ENCODE measurements around the gene TRPM1.
A peak's percentile ranks its signal among the peaks of the same experiment; 100 is the strongest.

The TRPM1 gene

GRCh38 chr15:31101262-31102038 is at the start of gene TRPM1:
TSS of gene TRPM1 (minus strand) at chr15:31101725. CDS start at chr15:31081355, 20,370 bp downstream.
- DNase-seq (ENCODE audit: low spot score), result no peak

- no peak for DNase-seq (ENCODE audit: low spot score)
Observed at GRCh38 chr15:31150732-31151231, 49.3 kb upstream of the TRPM1 start.

DNA sequence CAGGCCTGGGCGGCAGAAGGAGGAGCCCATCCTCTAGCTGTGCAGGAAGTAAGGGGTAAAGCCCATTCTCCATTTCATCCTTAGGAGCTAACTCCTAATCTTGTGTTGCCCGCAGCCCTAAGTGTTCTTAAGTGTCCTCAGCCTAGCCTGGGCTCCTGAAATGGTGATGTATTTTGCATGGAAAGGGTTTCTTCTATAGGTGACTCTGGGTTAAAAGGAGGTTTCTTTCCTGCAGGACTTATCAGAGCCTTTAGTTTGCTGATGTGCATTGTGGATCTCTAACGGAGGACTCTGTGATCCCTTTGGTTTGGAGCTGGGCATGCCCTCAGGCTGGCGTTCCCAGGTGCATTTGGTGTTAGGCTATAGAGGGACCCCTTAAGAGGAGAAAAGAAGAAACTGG is 48.5 kb upstream of the TRPM1 start:
- DNase-seq (ENCODE audit: low spot score), result no peak

GRCh38 chr15:31149088-31149505 is 47.6 kb upstream of the TRPM1 start:
- DNase-seq (ENCODE audit: low spot score), result no peak

DNA sequence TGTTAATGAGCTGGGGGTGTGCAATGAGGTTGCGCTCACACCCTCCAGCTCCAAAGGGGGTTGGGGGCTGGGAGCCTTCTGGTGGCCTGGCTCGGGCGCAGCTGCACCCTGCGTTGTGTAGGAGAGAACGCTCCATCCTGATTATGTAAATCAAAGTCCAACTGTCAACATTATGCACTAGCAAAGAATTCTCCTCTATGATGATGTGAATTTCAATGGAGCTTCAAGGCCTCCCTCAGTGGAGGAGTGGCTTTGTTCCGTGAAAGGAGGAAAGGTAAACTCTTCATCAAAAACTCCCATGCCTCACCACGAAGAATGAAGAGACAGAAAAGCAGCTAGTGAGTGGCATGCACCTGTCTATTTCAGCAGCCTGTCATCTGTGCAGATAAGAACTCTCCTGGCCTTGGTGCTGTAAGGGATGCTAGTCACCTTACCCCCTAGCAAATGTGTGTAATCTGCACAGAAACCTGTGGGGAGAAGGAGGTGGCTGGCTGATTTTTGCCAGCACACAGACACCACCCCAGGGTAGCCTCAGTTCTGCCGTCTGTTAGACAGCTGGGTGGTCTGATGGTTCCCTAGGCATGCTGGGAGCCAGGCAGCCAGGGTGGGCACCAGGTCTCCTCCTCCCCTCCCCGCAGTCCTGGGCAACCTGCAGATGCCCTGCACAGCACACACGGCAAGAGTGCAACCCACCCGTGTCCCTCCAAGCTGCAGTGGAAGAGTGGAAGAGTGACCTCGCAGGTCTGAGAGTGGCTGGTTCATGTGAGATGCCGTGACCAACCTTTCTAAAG is 47.0 kb upstream of the TRPM1 start:
- DNase-seq (ENCODE audit: low spot score), result no peak

DNA sequence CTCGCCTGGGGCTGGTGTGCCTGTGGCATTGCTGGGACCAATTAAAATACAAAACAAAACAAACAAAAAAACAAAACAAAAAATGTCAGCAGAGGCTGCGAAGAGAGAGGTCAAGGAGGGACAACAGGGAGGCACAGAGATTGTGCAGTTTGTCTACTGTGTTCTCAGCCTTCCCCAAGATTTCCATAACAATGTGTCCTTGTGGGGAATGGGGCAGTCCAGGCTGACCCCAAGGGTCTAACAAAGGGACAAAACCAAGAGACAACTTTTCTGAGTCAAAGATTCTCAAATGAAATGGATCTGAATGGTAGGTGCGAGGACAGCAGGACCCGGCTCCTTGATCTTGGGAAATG is 46.4 kb upstream of the TRPM1 start:
- DNase-seq (ENCODE audit: low spot score), result no peak

DNA sequence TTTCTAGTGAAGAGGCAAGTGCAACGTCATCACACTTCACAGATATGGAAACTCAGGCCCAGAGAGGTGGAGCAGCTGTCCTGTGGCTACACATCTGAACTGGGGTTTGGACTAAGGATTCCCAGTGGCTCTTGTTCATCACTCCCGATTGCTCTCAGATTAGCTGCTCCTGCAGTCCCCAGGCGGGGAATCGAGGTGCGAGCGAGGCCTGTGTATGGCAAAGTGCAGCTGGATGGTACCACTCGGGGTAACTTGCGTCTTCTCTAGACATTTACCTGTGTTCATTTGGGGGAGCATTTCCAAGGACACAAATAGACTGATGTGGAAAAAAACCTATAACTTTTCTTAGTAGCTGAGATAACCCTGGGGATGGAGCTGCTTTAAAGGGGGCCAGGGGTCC is 45.9 kb upstream of the TRPM1 start:
- no peak for DNase-seq (ENCODE audit: low spot score)

GRCh38 chr15:31145271-31145911 is 43.9 kb upstream of the TRPM1 start:
- no peak for DNase-seq (ENCODE audit: low spot score)

DNA sequence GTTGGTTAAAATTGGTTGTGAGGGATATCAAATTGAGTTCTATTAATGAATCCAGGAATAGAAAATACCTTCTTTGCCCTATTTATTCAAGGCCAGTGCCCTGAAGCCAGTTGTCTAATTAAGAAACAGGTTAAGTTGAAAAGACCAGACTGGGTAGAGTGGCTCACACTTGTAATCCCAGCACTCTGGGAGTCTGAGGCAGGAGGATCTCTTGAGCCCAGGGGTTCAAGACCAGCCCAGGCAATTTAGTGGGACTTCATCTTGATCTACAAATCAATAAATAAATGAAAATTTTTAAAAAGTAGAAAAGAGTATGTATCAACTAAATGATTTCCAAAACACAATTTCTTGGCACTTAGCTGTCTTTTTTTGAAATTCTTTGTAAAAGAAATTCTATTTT is 40.3 kb upstream of the TRPM1 start:
- no peak for DNase-seq (ENCODE audit: low spot score)

DNA sequence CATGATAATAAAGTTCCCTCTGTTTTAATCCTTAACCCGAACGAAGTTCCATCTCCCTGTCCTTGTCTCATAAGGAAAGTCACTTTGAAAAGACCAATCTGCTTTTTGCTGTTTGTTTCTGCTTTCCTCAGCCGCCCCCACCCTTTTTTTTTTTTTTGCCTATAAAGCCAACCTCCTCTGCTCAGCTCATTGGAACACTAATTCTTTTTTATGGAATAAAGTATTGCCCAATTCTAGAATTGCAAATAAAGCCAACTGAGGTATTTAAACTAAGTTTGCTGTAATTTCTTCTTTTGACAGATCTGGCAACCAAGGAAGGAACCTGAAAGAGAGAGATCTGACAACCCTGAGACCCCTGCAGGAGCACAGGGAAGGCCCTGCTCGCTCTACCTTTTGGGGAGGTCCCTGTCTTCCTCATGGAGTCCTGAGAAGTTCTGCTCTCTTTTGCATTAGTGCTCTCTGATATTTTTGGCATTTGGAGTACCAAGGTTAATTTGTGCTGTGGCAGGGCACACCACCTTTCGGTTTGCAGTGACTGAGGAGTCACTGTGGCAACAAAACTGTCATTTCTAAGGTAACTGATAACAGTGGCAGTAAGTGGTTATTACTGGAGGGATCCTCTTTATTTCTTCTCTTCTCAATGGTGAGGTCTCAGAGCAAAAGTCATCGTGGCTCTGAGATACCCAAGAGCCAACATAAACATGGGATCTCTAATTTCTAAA is 35.2 kb upstream of the TRPM1 start:
- DNase-seq (ENCODE audit: low spot score), result no peak

DNA sequence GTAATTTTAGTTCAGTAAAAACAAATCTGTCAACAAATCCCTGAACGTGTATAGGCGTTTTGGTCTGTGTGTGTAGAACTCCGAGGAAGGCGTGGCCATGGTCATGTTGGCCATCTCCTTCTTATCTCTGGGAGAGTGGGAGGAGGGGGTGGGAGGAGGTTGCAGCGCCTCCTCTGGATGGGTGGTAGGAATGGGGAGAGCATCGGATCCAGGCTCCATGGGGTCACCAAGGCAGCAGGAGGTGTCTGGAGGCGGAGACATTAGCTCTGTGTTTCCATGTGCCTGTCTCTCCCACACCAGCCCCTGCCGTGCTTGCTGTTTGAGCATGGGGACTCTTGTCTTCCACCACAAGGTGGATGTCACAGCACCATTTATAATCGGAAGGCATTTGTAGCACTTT is 34.5 kb upstream of the TRPM1 start:
- peak; percentile 55 for DNase-seq (ENCODE audit: low spot score)

DNA sequence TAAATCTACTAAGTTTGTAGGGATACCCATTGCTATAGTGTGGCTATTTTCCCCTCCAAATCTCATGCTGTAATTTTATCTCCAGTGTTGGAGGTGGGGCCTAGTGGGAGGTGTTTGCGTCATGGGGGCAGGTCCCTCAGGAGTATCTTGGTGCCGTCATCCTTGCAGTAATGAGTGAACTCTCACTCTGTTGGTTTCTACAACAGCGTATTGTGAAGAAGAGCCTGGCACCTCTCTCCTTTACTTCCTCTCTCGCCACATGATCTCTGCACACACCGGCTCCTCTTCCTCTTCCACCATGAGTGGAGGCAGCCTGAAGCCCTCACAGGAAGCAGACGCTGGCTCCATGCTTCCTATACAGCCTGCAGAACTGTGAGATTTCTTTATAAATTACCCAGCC is 34.0 kb upstream of the TRPM1 start:
- DNase-seq (ENCODE audit: low spot score), result no peak

GRCh38 chr15:31133890-31134289 is 32.4 kb upstream of the TRPM1 start:
- no peak for DNase-seq (ENCODE audit: low spot score)

DNA sequence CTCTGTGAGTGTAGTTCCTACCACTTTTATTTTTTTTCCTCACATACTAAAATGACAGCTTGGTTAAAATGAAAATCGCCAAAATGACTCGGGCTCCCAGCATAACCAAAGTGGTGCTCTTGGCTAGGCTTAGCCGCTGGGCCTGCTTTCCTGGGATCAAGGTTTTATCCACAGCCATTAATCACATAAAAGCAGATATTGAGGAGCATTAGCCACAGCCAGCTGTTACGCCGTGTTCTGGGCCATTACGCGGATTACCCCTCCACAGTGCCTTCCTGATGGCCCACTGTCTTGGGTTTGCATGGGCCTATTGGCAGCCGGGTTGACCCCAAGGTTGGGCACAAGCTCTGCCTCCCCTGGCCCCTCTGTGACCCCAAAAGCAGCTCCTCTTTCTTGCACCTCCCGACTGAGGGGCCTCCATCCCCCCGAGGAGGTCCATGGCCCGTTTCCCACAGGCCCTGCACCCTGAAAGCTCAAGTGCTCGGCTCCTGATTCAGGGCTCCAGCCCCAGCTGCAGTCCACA is 30.4 kb upstream of the TRPM1 start:
- DNase-seq (ENCODE audit: low spot score), result no peak

GRCh38 chr15:31130576-31131237 is 29.2 kb upstream of the TRPM1 start:
- no peak for DNase-seq (ENCODE audit: low spot score)

GRCh38 chr15:31129769-31130303 is 28.3 kb upstream of the TRPM1 start:
- DNase-seq (ENCODE audit: low spot score), result no peak

DNA sequence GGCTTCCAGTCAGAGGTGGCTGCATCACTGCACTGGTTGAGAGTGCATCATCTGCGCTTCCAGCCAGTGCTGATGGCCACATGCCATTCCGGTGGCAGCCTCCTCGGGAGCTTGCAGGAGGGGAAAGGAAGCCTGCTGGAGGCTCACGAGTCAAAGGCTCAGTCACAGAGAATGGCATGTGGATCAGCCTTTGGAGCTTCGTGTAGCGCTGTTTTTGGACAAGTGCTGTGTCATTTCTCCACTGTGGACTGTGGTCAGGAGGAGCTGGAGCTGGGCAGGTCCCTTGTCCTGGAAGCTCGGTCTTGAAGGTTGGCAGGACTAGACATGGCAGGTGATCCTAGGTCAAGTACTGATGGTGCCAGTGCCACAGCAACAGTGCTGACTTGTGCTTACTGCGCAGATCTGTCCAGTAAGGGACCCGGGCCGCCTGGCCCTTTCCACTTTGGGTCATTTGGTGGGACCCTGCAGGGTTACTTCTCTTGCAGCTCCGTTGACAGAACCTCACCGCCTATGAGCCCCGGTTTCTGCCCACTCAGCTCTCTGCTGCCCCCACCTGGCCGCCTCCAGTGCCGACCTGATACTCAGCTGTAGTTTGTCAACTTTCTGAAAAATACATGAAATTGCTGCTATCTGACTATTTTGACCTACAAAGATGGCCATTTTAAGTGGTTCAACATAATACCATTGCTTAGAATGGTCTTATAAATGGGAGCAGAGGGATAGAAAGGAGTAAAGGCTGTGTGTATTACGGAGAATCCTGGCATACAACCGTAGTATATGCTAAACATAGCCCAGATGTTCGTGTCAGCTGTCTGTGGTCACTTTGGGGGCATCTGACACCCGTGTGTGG is 27.6 kb upstream of the TRPM1 start:
- peak; percentile 77 for DNase-seq (ENCODE audit: low spot score)

DNA sequence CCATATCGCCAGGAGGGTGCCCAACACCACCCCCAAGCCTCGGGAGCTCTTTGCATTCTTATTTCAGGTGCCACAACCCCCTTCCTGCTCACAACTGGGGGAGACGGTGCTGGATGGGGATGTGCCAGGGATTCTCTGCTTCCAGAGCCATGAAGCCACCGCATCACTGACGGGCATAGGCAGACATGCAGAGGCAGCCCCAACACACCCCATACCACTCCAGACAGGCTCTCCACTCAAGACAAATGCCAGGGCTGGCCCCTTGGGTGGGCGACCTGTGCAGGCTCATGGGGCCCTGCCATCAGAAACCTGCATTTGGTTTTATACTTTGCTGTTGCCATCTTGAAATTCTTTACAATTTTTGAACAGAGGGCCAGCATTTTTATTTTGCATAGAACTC is 27.0 kb upstream of the TRPM1 start:
- no peak for DNase-seq (ENCODE audit: low spot score)

DNA sequence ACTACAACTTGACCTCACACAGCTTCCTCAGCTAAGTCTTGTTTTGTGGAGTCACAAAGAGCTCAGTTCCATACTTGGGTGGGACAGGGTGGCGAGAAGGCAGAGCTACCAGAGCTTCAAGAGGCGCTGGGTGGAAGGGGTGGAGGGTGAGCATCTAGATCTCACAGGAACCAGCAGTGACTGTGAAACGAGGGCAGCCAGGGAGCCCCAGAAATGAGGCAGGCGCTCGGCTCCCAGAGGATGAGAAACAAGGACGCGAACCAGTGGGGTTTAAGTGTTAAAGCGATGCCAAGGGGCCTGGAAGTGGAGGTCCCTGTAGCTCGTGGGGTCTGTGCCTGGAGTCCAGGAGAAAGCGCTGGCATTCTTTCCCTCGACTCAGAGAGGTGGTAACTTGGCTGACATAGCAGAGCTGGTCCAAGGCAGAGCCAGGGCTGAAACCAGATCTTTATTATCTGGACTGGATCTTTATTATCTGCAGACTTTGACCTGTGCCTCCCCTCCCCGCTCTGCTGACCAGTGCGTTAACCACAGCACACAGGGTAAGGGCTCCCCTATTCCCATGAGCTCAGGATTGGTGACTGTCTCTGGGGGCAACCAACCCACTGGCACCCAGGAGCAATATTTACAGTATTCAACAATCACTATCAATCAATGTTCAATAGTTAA is 26.2 kb upstream of the TRPM1 start:
- no peak for DNase-seq (ENCODE audit: low spot score)

DNA sequence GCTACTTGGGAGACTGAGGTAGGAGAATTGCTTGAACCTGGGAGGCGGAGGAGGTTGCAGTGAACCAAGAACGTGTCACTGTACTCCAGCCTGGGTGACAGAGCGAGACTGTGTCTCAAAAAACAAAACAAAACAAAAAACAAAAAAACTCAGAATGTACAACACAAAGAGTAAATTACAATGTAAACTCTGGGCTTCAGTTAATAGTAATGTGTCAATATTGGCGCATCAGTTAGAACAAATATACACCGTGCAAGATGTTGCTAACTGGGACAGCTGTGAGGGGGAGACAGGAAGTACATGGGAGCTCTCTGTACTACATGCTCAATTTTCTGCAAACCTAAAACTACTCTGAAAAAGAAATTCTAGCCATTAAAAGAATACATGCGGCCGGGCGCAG is 23.5 kb upstream of the TRPM1 start:
- no peak for DNase-seq (ENCODE audit: low spot score)

Measured in iPS-NIHi11 (cell line).